ENCODE data around the gene ZNF236. TPM values are rescaled to one million over a fixed set of nuclear protein-coding genes. Genes with fewer than 3 reads are reported as not detected.
A peak's percentile ranks its signal among the peaks of the same experiment; 100 is the strongest.

Gene ZNF236
- total and polyA plus RNA-seq, 2 of the 13 experiments (the other 11 are each of a cell fraction or from before 2014, with no cell fraction given), result 3.0 to 7.2 TPM

GRCh38 chr18:76819411-76820136, 2.8 kb upstream of the ZNF236 start (continued):
- TF ChIP-seq ZBTB43 (CRISPR knock-in tag; conservative IDR thresholded peaks at IDR 0.05) (no peak), HCFC1 (IDR thresholded peaks at IDR 0.05; ENCODE audit: low read depth, low read length) (no peak), PITX1 (CRISPR knock-in tag; IDR thresholded peaks at IDR 0.05) (no peak), ZNF331 (CRISPR knock-in tag; IDR thresholded peaks at IDR 0.05) (no peak), ZMYM3 (CRISPR knock-in tag; IDR thresholded peaks at IDR 0.05) (no peak), ZNF562 (CRISPR knock-in tag; IDR thresholded peaks at IDR 0.05; ENCODE audit: borderline replicate concordance) (no peak), BRF2 (CRISPR knock-in tag; IDR thresholded peaks at IDR 0.05) (no peak)

GRCh38 chr18:76821356-76821874, 942 bp upstream of the ZNF236 start:
- no peaks in the 10 kb centered on the region for H3K9me3 ChIP-seq (ENCODE audit: low read length)
- H3K4me2 ChIP-seq (ENCODE audit: low read depth, low read length), result peak overlapping the region; percentile 90
- peaks cover 37% of the 10 kb centered on the region for H3K79me2 ChIP-seq (ENCODE audit: insufficient read depth, low read length)
- intact Hi-C loops (cut with micrococcal nuclease; ENCODE audit: unreplicated experiment) (no loop called here), in situ Hi-C loops (cut with HindIII; ENCODE audit: extremely low pct_ligation_motif_present, low pct_unique_long_range_greater_than_20kb) (no loop called here)
- no peak for DNase-seq (ENCODE audit: low spot score)
- no peaks in the 10 kb centered on the region; a peak in 1 of 5 replicates for H3K27me3 ChIP-seq (ENCODE audit: control insufficient read depth in 1 of 2, insufficient read depth in 2 of 2, low read length in 2 of 2)
- H3K9ac ChIP-seq (ENCODE audit: insufficient read depth, low read depth, low read length), result peak overlapping the region; percentile 99
- ChIA-PET CTCF (ENCODE audit: low intra/inter-chr PET ratio, low total read pairs) (no interaction called here), POLR2A (interaction anchor here (0.7 to 1.7 kb wide), 4 partner anchors 9 to 328 kb away, joined by 3 to 4 read pairs (median 3); no protein-coding TSS in a partner anchor)
- no peaks in the 10 kb centered on the region for H3K36me3 ChIP-seq (replicated peaks in 1 of 2; ENCODE audit: control insufficient read depth in 1 of 2, insufficient read depth in 2 of 2, low read length in 2 of 2)
- FAIRE-seq, result no peak
- no peaks in the 10 kb centered on the region for H4K20me1 ChIP-seq (ENCODE audit: insufficient read depth, low read length)
- ATAC-seq, result peak; percentile 18
- H2AFZ ChIP-seq (ENCODE audit: low read length), result no peak overlapping the region
- no TSS peak for BruUV-seq (replicated peaks)
- peaks cover 56% of the 10 kb centered on the region for H3K4me1 ChIP-seq (ENCODE audit: insufficient read depth, low read length)
- WGBS (ENCODE audit: low lambda C conversion rate), result 2% methylated on average over 9 of the region's 12 CpGs
- H3K27ac ChIP-seq (ENCODE audit: extremely low read length, insufficient read depth, low read length), result peak overlapping the region; percentile 92
- H3K4me3 ChIP-seq (replicated peaks in 1 of 3; ENCODE audit: insufficient read depth in 1 of 3, low read depth in 2 of 3, low read length in 3 of 3), result peak overlapping the region; percentile 73 to 99 (median 99)
- 0 out of 2 replicates have a peak, but pooled peaks have one; percentile 9 for TF ChIP-seq HNF1B (CRISPR knock-in tag; IDR thresholded peaks at IDR 0.05)
- TF ChIP-seq ZNF121 (CRISPR knock-in tag; IDR thresholded peaks at IDR 0.05), result peak; percentile 89
- TF ChIP-seq ZNF232 (CRISPR knock-in tag; IDR thresholded peaks at IDR 0.05; ENCODE audit: borderline replicate concordance), result 0 out of 2 replicates have a peak, but pooled peaks have one; percentile 40
- TF ChIP-seq GLI4 (CRISPR knock-in tag; IDR thresholded peaks at IDR 0.05; ENCODE audit: borderline replicate concordance), result peak; percentile 10; the same call in 1 of the 2 replicates
- no peak for TF ChIP-seq TGIF2 (CRISPR knock-in tag; IDR thresholded peaks at IDR 0.05)
- TF ChIP-seq ZNF652 (CRISPR knock-in tag; IDR thresholded peaks at IDR 0.05; ENCODE audit: borderline replicate concordance, low read depth), result peak; percentile 80
- 0 out of 2 replicates have a peak, but pooled peaks have one; percentile 37 for TF ChIP-seq PCBP1 (IDR thresholded peaks at IDR 0.05; ENCODE audit: borderline replicate concordance, low read depth, low read length)
- TF ChIP-seq ZC3H4 (CRISPR knock-in tag; IDR thresholded peaks at IDR 0.05; ENCODE audit: borderline replicate concordance), result no peak
